AG04450 (cell line): ENCODE results near the gene NEUROD6. TPM values are rescaled to one million over a fixed set of nuclear protein-coding genes. Genes with fewer than 3 reads are reported as not detected.

ENCODE experiments used
- CTCF ChIA-PET: fragments of 300-600, 350-600 bp; formaldehyde crosslinking; extraction: SDS; loops from one replicate; lab custom pipeline; 2022; ENCODE audit warnings: antibody characterized with exemption, inconsistent platforms; lab: Charles Lee
- POLR2A ChIA-PET: fragments of 350-600 bp; formaldehyde crosslinking; extraction: SDS; loops from one replicate; lab custom pipeline; 2021; ENCODE audit warnings: antibody characterized with exemption, inconsistent platforms; lab: Yijun Ruan, JAX
- DNase-seq: peaks from one replicate; pipeline ENCODE4 v3.0.0-alpha.2; 2011; ENCODE audit warnings: low read depth, low spot score
- H3K27ac ChIP-seq: one replicate; pipeline ENCODE4 v1.5.1; 2012; ENCODE audit warnings: low read depth, low read length, control low read depth
- H3K27me3 ChIP-seq: one replicate; pipeline ENCODE4 v1.6.0; 2012; ENCODE audit warnings: low read length; ENCODE audit not compliant: control insufficient read depth, insufficient read depth
- H3K4me3 ChIP-seq: 2 replicates; pipeline ENCODE4 v1.5.1; 2011; ENCODE audit warnings: mild to moderate bottlenecking, low read depth, low read length, control low read depth
- H3K9me3 ChIP-seq: 2 replicates; pipeline ENCODE4 v1.5.1; 2012; ENCODE audit warnings: low read length; ENCODE audit not compliant: control insufficient read depth, insufficient read depth
- polyA plus RNA-seq: library from polyadenylated mRNA; depleted of rRNA; stranded (reverse); fragments of >200 nt; gene quantifications from 2 replicates; pipeline ENCODE4 v1.2.3, GENCODE V29; 2011
- TF ChIP-seq, protein P1 (sequence below): IDR thresholded peaks from 2 replicates; pipeline ENCODE4 v1.5.1; 2011; ENCODE audit warnings: low read depth, low read length, control low read depth, inconsistent platforms

NEUROD6 gene
- polyA plus RNA-seq, 1 experiment, result not detected

DNA sequence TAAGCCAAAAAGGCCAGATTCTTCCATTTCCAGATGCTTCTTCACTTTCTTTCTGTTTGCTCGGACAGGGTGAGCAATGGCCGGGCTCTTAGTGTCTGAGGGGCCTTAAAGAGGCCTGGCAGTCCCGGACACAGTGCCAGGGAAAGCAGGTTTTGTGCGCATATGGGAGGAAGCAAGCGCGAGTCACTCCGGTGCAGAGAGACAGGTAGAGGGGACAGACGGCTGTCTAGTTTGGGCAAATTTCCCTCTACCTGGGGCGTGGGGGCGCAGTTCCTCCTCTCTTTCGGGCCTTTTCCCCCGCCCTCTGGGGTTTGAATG, 4.7 kb downstream of the NEUROD6 start:
- Histone ChIP-seq H3K4me3 (no peak overlapping the region), H3K9me3 (no peaks in the 10 kb centered on the region), H3K27me3 (peaks cover 11% of the 10 kb centered on the region), H3K27ac (no peak overlapping the region)
- DNase-seq, result no peak
- ChIA-PET CTCF (no interaction called here), POLR2A (no interaction called here)
- TF ChIP-seq, protein P1, sequence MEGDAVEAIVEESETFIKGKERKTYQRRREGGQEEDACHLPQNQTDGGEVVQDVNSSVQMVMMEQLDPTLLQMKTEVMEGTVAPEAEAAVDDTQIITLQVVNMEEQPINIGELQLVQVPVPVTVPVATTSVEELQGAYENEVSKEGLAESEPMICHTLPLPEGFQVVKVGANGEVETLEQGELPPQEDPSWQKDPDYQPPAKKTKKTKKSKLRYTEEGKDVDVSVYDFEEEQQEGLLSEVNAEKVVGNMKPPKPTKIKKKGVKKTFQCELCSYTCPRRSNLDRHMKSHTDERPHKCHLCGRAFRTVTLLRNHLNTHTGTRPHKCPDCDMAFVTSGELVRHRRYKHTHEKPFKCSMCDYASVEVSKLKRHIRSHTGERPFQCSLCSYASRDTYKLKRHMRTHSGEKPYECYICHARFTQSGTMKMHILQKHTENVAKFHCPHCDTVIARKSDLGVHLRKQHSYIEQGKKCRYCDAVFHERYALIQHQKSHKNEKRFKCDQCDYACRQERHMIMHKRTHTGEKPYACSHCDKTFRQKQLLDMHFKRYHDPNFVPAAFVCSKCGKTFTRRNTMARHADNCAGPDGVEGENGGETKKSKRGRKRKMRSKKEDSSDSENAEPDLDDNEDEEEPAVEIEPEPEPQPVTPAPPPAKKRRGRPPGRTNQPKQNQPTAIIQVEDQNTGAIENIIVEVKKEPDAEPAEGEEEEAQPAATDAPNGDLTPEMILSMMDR, result no peak

DNA sequence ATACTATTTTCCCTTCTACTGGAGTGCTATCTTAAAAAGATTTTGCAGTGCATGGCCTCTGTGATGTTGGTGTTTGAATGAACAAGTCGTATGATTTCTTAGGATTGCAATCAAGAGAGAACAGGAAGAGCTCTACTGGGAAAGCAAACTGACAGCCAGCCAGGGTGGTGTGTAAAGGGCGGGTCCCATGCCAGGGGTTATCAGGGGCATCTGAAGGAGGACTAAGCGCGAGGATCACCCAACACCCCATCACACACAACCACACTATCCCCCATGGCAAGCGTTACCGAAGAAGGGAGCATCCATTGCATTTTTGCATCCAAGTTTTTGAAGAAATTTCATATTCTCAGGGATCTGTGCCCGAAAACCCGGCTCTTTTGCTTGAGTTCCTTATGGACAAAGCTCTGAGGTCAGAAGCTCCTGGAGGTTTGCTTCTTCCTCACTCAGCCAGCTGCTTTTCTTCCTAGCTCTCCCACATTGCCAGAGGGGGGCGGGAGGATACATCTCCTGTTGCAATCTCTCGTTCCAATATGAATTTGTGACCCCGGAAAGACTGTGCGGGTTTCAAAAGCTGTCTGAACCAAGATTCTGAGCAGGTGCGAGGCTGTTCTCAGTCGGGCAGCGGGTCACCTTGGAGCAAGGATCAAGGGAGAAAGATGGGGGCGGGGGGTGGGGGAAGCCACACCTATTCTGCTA, 5.2 kb downstream of the NEUROD6 start:
- ChIA-PET CTCF (no interaction called here), POLR2A (no interaction called here)
- Histone ChIP-seq H3K27me3 (peaks cover 11% of the 10 kb centered on the region), H3K27ac (no peak overlapping the region), H3K9me3 (no peaks in the 10 kb centered on the region), H3K4me3 (no peak overlapping the region)
- no peak for DNase-seq
- TF ChIP-seq, protein P1, result no peak

DNA sequence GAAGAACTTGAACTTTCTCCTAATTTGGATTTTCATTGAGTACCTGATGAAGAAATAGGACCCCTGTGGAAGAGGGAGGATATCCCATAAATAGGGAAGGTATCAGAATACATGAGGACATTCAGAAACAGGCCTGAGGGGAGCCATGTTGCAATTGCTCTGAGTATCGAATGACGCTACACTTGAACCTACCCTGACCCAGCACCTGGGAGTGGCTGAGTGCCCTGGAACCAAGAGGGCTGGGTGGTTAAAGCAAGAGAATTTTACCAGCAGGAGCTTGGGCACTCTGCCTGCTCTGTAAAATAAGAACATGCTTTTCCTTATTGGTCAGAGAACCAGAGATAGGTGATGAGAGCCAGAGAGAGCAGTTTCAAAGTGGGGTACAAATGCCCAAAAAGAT, 7.2 kb downstream of the NEUROD6 start:
- TF ChIP-seq, protein P1, result no peak
- no peaks in the 10 kb centered on the region for H3K9me3 ChIP-seq
- H3K4me3 ChIP-seq, result no peak overlapping the region
- no peak overlapping the region for H3K27ac ChIP-seq
- DNase-seq, result no peak
- CTCF ChIA-PET, result no interaction called here
- H3K27me3 ChIP-seq, result peaks cover 11% of the 10 kb centered on the region
- POLR2A ChIA-PET, result no interaction called here

DNA sequence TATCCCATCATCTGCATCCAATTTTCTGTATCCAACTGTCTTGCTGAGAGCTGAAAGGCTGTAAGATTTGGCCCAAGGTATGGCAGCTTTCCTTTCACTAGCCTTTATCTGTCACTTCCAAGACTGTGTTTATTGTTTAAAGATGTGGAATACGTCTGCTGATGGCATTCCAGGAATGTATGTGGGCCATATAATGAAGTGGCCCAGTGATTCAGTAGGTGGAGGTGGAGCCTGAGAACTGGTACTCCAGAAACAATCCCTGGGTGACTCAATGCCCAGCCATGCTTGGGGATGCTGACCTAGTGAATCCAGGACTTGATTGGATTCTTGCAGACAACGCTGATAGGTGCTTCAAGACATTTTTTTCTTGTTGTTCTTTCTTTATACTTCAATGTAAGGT, 13.5 kb downstream of the NEUROD6 start:
- Histone ChIP-seq H3K4me3 (no peak overlapping the region), H3K27ac (no peak overlapping the region), H3K9me3 (no peaks in the 10 kb centered on the region), H3K27me3 (no peaks in the 10 kb centered on the region)
- POLR2A ChIA-PET, result no interaction called here
- CTCF ChIA-PET, result no interaction called here
- no peak for DNase-seq
- TF ChIP-seq, protein P1, result no peak

DNA sequence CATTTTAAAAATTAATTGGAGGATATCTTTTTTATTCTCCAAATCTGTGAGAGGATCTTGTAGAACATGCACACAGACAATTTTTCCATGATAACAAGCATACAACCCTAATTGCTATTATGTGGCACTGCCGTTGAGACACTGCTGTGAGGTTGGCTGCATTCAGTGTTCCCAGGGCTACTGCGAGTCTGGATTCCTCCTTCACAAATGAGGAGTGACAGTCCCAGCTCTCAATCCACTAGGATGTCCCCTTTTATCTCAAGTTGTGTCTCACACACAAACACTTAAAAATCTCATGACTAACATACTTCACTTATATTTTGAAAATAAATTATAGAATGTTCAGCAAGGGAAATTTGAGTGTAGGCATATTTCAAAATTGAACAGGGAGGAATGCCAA, 14.1 kb downstream of the NEUROD6 start:
- TF ChIP-seq, protein P1, result no peak
- H3K4me3 ChIP-seq, result no peak overlapping the region
- CTCF ChIA-PET, result no interaction called here
- no peak for DNase-seq
- H3K27ac ChIP-seq, result no peak overlapping the region
- no peaks in the 10 kb centered on the region for H3K27me3 ChIP-seq
- no peaks in the 10 kb centered on the region for H3K9me3 ChIP-seq
- POLR2A ChIA-PET, result no interaction called here
